Stimulated activated CD4-positive, alpha-beta T cell treated with anti-CD3 and anti-CD28 coated beads, TNF-alpha, amount 100 ng/mL, for 24 hours (primary cell): ENCODE results near the gene CBLIF.
"Not testable (repeated sequence)": the region's sequence is repeated elsewhere in the genome, so short reads cannot be mapped to it uniquely, and the experiment has no call there.

Experiments
- DNase-seq, 3 experiments: peaks; one replicate each; pipeline ENCODE4 v3.0.0-alpha.2; 2020; ENCODE audit warnings: low read depth in 3 of 3

The CBLIF gene

DNA sequence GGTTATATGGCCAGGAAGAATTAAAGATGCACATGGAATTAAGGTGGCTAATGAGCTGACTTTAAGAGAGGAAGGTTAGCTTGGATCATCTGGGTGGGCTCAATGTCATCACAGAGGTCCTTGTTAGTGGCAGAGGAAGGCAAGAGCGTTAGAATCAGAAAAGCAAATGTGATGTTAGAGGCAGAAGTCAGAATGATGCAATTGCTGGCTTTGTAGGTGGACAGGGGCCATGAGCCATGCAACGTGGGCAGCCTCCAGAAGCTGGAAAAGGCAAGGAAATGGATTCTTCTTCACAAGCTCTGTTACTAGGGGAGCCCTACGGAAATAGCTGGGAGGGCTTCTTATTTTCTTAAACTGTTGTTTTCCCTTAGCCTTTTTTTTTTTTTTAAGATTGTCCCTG, 2.3 kb upstream of the CBLIF start:
- no peak for DNase-seq

DNA sequence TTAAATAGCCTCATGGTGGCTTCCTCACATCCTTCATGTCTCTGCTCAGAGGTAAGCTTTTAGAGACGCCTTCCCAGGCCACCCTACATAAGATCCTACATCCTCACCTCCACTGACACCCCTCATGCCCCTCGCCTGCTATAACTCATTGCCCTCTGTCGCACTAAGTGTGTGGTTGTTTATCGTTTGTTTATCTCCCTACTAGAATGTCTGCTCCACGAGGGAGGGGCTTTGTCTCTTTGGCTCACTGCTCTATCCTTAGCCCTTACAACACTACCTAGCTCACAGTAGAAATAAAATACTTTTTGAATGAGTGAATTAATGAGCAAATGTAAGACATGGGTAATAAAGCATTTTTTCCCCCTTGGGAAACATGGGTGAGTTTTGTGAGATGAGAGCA, 1.3 kb upstream of the CBLIF start:
- no peak for DNase-seq

DNA sequence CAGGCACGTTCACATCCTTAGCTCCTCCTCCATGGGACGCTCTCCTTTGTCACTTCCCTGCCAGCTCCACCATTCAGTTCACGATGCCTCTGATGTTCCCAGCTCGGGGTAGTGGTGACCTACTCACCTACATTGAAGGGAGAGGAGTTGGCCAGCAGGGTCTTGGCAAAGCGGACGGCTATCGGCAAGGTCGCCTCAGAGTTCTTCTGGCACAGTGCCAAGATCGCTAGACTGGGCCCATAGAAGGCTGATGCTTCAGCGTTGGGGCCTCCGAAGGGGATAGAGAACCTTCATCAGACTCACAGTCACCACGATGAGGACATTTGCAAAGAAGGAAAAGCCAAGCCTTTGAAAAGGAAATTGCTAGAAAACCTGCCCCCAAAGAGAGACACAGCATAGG, 3.0 kb downstream of the CBLIF start:
- DNase-seq, result no peak

DNA sequence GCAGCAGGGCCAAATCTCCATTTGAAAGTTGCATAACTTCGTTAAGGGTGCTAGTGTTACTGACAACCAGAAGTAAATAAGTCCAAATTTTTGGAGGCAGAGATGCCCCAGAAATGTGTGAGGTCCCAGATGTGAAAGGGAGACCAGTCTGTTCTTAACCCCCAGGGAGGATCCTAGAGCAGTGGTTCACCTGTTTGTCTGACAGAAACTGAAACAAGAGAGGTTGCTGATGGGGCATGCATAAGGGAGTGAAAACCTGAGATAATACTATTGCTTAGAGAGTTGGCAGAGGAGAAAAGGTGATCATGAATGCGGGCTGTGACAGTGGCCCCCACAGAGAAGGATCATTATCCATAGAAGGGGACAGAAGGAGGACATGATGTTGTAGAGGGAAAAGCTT, 3.8 kb downstream of the CBLIF start:
- DNase-seq, result no peak

DNA sequence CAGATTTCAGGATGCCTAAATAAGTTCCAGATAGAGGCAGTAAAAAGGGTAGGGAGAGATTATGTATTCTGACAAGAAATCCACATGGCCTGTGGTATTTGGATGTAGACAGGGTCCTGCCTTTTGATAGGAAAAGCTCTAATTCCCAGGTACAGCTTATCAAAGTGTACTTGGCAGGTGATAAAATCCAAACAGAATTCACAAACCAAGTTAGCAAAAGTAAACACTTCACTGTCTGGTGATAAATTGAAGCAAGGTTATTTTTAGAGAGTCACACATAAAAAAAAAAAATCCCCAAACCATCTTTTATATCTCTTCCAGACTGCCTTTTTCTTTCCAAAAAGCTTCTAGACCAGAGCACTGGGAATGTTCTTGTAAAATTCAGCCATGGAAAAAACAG, 5.7 kb downstream of the CBLIF start:
- DNase-seq, result no peak

DNA sequence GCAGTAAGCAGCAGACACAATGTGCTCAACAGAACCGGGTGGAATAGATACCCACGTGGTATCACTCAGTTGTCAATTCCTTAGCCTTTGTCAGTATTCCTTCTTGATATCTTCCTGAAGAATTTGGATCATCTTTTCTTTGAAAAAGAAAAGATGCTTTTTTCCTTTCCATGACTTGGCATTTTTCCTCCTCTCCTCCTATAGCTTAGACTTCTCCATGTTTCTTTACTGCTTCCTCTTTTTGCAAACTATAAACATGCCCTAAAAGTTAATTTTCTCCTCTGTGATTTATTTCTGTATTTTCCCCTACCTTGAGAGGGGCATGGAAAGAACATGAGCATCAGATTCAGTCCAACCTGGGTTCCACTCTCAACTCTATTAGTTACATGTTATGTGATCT, 11.7 kb downstream of the CBLIF start:
- no peak for DNase-seq

DNA sequence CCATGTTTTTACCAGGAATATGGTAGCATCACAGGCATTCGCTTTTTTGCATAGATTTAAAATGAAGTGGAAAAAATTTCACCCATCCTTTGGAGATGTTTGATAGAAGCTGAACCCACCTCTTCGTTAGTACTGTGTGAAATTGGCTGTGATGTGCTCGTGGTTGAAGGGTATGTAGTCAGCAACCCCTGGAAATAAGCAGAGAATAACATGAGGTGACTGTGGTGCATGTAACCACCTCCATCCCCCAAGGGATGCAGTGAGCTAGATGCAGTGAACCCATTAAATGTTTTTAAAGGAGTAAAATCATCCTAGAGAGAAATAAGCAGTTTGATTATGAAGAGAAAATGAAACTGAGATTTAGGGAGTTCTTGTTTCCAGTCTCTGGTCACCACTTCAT, 15.9 kb downstream of the CBLIF start:
- DNase-seq, result no peak

DNA sequence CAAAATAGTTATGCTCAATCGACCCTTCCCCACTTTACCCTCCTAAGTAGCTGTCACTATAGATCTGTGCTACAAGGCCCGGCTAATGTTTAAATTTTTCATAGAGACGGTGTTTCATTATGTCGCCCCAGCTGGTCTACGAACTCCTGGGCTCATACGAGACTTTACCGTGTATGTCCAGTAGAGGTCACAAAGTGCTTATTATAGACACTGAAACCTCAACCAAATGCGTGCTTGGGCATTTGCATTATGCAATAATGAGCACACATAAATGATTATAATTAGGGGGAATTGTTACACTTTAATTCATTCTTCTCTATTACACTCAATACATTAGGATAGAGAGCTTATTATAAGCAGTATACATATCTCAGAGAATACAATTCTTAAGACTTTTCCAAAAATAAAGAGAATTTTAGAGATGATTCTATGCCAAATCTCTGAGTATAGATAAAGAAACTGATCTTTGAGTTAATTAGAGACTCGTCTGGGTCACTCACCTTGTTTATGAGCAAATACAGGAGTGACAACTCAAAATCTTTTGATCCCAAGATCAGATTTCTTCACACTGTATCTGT, 22.2 kb downstream of the CBLIF start:
- no peak for DNase-seq

DNA sequence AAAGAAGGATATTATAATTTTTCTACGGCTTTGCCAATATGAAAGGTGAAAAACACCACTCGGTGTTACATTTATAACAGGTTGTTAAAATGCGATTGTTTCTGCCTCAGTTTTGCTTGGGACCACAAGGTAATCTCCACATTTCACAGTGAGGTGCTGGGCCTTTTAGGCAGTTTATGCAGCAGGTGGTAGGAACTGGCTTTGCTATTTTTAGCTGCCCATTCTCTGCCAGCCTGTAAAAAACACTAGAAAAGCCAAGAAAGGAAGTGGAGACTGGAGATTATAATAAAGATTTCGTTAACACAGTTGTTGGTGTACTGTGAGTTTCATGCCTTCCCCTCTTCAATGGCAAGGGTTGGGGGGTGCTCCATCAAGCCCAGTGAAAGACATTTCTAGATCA, 26.7 kb downstream of the CBLIF start:
- DNase-seq, result no peak

DNA sequence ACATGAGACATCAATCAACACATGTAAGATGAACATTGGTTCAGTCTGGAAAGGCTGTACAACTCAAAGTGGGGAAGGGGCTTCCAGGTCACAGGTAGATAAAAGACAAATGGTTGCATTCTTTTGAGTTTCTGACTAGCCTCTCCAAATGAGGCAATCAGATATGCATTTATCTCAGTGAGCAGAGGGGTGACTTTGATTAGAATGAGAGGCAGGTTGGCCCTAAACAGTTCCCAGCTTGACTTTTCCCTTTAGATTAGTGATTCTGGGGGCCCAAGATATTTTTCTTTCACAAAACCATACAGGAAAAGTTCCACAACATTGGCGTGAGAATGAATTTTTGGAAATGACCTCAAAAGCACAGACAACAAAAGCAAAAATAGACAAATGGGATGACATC, 28.9 kb downstream of the CBLIF start:
- DNase-seq, result not testable (repeated sequence)

DNA sequence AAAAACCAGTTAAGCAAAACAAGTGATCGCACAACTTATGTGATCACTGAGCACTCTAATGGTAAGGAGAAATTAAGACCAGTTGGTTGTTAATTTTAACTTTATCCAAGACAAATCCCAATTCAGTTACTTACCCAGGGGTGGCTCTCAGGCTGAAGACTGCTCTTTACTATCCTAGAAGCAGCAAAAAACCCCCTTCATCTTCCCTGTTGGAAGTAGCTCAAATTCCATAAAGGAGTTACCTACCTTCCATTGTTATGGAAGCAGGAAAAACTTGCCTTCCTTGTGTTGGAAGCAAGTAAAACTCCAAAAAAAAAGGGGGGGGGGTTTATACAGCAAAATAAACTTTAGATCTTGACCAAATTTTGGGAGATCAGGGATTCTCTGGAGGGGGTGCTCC, 29.5 kb downstream of the CBLIF start:
- DNase-seq, result no peak

DNA sequence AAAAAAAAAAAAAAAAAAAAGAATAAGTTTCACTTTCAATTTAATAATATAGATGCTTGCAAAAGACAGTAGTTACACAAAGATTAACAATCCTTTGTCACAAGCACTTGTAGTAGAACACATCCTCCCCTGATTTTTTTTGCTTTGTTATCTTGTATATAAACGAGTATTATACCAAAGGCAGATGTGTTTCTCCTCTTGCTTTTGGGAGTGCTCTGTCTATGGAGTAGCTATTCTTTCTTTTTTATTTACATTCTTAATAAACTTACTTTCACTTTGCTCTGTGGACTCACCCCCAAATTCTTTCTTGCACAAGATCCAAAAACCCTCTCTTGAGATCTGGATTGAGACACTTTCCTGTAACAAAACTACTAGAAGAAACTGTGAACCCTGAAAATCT, 31.3 kb downstream of the CBLIF start:
- DNase-seq, result no peak

DNA sequence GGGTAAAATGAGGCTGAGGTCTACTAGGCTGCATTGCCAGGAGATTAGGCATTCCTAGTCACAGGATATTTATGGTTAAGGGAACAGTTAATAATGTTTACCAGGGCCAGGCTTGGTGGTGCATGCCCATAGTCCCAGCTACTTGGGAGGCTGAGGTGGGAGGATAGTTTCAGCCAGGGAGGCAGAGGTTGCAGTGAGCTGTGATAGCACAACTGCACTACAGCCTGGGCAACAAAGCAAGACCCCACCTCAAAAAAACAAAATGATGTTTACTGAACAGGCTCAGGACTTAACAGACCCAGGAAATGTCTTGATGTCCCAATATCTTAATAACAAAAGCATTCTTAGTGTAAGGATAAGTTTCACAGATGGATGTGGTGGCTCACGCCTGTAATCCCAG, 31.9 kb downstream of the CBLIF start:
- no peak for DNase-seq

DNA sequence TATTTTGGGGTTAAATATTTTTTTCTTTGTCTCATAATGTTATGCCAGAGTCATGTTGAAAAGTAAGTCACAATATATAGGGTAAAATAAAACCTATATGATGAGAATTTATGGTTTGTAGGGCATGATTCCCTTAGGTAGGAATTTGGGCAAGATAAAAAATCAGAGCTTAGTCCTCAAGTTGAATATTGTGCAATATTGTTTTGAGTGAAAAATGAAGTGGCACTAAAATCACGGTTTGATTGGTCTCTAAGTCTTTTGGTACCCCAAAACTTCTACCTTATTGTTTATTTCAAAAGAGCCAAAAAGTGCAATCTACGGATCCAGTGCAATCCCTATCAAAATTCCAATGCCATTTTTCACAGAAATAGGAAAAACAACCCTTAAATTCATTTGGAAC, 33.1 kb downstream of the CBLIF start:
- no peak for DNase-seq

DNA sequence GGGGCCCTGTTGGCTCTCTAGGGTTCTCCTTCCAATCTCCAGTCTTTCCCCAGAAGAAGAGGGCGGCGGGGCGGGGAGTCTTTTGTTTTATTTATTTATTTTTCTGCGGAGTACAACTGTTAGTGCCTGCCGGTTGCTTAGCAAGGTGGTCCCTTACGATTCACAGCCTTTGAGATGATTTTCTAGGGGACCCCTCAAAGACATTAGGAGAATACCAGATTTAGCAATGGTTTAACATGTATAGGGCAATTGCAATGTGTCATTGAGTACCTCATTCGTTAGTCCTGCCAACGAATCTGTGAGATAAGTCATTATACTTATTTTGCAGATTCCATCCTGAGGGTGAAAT, 34.4 kb downstream of the CBLIF start:
- no peak for DNase-seq

DNA sequence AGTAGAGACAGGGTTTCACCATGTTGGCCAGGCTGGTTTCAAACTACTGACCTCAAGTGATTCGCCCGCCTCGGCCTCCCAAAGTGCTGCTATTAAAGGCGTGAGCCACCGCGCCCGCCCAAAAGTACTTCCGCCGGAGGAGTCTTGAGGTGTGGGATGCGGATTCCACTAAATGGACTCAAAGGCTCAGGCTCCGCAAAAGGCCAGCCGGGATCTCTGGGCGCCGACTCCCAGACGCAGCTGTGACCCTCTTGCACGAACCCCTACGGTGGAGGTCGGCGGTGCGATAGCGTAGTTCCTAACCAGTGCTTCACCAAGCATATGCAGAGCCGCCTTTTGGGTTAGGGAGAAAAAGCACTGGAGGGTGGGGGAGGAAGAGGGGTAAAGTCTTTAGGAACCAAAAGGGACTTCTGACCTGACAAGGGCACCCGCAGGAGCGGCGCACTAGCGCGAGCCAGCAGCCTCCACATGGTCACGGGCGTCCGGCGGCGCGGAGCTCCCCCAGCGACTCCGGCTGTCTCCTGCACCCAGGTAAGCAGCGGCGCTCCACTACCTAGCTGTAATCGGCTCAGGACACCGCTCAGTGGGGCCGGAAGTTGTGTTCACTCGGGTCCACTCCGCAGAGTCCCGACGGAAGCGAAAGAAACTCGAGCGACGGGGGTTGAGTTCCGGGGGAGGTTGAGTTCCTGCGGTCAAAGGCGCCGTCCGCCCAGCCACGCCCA, 34.9 kb downstream of the CBLIF start, which contains the start of gene MRPL16:
MRPL16 (minus strand) TSS at position 590 of the 722 bp plus-strand sequence; CDS start at position 470, 120 bp downstream.
- peak; percentile 79 to 88 (median 79) for DNase-seq

DNA sequence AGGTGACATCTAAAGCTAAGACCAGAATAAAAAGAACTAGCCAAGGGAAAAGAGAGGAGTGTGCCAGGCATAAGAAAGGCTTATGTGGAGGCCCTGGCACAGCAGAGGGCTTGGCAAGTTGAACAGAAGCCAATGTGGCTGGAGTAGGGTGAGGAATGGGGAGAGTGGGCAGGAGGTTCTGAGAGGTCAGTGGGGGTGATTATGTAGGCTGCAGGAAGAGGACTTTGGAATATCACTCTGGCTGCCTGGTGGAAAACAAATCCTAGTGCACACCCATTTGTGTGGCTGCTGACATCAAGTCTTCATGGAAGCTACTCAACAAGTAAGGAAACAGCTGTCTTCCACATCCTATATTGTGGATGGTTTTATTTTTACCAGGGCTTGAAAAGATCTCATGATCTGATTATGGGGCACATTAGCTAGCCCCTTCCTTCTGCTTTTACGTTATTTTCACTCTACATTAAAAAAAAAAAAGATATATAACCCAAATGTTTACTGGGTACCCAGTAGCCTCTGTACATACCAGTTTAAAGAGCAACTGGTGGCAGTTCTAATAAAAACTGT, 38.2 kb downstream of the CBLIF start:
- no peak for DNase-seq

DNA sequence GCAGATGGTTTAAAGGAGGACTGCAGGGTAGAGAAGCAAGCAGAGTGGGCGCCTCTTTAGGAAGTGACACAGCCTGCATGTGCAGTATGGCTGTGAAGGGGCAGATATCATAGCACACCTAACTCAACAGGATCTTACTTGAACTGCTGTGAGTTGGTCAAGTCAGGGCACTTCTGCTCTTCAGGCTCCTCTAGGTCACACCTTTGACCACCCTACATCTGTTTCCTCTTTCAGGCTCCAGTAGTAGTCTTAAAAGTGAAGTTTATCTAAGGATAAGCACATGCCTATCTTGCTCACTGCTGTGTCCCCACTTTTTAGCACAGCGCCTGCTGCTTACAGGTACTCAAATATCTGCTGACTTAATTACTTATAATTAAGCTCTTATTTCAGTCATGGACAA, 41.2 kb downstream of the CBLIF start:
- DNase-seq, result no peak

DNA sequence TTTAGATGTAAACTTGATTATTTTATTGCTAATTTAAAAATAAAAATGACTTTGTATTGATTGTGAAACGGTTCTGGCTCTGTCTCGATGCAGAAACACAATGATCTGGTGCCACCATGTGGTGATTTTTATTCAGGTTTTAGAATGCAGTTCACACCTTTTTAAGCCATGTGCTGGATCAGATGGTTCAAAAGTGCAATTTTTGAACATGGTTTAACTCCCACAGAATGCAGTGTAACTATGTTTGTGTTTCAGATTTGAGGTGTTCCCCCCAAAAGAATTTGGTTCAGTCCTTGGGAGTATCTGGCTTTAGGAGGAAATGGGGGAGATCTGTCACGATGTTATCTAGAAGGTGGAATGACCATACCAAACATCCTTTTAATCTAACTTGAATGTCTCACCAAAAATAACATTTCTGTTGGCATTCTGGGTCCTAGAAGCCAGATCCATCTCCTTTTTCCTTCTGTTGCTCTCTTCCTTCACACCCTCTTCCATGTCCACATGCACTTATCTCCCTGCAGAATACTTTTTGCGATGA, 42.6 kb downstream of the CBLIF start:
- DNase-seq, result peak in 1 of 3 experiments; percentile 25

DNA sequence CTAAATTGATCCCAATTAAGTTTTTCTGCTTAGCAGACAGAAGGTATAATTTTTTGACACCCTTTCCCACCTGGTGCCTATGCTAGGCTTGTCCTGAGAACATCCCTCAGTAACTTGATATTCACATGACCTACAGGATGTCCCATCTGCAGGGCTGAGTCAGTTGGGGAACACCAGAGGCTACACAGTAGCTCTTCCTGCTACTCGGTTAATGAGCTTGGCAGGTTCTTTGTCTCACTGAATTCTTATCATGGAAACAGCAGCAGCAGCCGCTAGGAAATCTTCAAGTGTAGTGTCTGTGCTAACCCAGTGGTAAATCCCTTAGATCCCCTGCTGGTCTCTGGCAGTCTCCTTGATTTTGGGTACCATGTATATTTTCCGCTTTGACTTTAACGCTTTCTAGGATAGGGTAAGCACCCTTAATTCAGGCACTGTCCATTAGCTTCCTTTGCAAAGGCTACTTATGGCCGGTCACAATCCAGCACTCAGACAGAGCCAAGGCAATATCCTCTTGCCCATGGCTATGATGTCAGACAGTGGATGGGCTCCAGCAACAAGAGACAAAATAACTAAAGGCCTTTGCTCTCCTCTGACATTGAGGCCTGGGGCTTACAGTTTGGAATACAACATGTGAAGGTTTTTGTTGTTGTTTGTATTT, 43.2 kb downstream of the CBLIF start:
- no peak for DNase-seq

DNA sequence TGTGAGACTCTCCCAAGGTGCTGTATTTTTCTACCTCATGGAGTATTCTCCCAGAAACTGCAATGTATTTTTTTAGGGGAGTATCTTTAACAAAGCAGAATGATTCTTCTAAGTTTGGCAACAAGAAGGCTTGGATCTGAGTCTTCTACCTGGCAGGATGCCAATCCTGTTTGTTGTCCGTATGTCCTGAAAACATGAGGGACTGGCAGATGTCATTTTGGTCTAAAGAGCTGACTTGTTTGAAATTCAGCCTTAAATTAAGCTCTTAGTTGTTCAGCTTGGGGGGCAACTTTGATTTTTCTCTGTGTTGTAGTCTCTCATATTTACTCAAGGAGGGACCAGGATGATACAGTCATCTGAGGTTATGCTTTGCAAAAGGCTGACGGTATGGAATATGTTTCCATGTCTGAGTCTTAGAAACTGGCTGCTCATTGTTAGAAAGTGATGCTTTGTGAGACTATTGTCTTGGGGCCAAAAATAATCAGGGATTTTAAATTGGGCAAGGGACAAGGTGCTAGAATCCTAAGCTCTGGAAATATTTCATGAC, 44.1 kb downstream of the CBLIF start:
- no peak for DNase-seq

DNA sequence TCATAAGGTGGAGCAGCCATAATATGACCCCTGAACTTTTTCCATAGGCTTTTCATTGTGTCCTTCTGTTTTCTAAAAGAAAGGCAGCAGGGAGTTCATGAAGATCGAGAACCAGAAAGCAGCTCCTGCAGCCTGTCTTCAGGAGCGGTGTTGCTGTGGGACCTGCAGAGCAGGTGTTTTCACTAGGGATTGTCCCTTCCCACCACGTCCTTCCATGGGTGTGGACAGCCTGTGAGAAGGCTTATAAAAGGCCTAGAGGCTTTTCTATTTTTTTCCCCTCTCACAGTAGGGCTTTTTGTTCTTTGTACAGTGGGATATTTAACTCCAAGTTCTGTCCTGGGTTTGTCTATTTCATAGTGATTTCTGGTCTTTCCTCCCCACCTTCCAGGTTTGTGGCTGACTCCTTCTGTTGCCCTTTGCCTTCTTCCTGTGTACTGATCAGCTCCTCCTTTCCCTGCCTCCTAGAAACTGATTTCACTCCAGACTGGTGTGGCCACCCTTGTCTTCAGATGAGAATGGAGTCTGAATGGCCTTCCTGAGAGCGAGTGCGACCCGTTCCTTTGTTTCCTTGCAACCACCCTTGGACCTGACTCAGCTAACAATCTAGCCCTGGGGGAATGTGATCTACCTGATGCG, 44.8 kb downstream of the CBLIF start:
- DNase-seq, result no peak
